HG03060 (cell line): ENCODE results near the gene CELF1.

Experiments used
- ATAC-seq: cut with Tn5 transposase; IDR thresholded peaks from one replicate; pipeline ENCODE4 v1.9.1; 2021; ENCODE audit warnings: low read depth, moderate number of reproducible peaks; ENCODE audit not compliant: unreplicated experiment

CELF1 gene

DNA sequence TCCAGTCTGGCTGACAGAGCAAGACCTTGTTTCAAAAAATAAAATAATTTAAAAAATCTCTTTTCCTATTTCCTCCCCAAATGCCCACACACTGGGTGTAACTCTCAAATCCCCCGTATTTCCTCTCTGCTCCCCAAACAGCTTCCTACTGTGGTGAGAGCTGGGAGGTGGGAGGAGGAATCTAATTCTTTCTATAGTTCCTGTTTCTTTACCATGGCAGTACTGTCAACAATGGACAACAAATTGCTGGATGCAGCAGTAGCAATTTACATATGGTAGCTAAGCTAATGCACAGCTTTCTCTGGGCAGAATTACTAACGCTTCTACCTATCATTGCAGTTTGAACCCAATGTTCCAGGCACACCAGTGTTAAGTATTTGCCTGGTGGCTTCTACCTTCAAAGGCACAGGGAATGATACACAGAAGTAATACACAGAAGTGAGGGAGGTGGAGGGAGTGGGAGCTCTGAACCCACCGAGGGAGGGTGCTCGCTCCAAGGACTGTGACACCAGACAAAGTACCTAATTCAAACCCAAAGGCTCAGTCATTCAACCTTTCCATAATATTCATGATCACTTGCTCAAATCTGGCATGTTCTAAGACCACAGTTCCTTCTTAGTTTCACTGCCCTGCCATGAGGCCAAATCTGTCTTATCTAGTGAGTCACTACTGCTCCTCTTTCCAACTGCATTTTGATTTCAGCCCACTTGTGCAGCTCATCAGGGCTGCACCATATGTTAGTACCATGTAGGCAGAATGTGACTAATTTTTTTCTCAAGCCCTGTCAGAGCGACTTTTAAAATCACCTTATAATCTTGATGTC lies 37.9 kb downstream of the CELF1 start:
- no peak for ATAC-seq

- no peak for ATAC-seq
These were observed 40.2 kb downstream of the CELF1 start for GRCh38 chr11:47512701-47513100.

GRCh38 chr11:47511917-47512316 lies 41.0 kb downstream of the CELF1 start:
- ATAC-seq, result no peak

GRCh38 chr11:47510209-47510608 lies 42.7 kb downstream of the CELF1 start:
- ATAC-seq, result no peak

GRCh38 chr11:47509077-47509536 lies 43.8 kb downstream of the CELF1 start:
- no peak for ATAC-seq

DNA sequence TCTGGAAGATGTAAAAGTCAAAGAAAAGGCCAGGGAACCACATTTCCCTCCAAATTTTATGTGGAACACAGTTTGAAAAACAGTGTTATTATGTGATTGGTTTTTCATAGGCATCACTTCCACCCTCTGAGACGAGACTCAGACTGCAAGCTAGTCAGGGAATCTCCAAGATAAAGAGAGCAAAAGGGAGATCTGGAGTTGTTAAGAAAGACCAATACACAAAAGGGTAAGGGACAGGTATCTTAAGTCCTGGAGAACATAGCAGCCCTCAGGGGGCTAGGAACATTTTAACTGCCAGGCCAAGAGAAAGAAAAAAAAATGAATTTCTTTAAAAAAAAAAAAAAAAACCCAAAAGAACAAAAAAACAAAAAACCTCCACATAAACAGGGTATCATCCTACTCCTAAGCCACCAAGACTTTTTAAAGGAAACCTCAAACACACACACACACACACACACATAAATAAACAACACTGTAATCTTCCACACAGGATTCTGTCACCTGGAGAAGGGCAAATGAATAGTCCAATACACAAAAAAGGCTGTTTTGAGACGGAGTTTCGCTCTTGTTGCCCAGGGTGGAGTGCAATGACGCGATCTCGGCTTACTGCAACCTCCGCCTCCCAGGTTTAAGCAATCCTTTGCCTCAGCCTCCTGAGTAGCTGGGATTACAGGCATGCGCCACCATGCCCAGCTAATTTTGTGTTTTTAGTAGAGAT lies 44.5 kb downstream of the CELF1 start:
- ATAC-seq, result no peak

DNA sequence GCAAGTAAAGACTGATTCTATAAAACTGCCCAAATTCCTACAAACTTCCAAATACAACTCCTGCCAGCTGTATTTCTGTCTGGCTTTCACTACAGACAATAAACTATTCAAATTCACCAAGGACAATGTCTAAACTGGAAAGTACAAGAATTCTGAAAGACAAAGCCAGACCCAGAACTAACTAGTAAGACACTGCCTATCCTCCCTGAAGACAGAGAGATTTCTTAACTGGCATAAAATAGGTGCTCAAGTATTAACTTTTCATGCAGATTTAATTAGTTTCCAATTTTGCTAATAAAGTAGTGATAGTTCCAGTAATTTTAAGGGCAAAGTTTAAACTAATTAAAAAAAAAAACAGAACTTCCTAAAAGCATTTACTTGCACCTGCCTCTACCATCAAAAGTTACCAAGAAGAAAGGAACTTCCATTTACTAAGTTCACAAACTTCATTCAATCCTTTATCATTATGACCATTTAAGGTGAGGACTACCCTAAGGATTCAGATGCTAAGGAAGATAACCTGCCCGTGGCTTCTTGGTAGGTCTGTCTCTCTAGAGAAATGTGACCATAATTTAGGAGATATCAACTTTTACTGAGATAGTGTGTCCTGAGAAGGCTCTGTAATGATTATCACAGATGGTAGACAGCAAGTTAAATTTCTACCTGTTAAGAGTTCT lies 45.2 kb downstream of the CELF1 start:
- no peak for ATAC-seq

GRCh38 chr11:47506795-47507562 lies 46.0 kb downstream of the CELF1 start:
- ATAC-seq, result no peak

DNA sequence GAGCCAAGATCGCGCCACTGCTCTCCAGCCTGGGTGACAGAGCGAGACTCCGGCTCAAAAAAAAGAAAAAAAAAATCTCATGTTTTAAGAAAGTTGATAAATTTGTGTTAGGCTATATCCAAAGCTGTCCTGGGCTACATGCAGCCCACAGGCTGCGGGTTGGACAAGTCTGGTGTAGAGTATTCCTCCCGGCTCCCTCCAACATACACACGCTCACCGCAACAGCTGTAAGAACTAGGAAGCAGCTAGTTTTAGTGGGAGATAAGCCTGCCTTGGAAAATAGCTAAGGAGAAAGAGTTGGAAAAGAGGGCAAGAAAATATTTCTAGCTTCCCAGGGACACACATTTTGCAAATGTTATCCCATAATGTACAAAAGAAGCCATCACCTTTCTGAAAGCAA lies 46.6 kb downstream of the CELF1 start:
- ATAC-seq, result no peak

DNA sequence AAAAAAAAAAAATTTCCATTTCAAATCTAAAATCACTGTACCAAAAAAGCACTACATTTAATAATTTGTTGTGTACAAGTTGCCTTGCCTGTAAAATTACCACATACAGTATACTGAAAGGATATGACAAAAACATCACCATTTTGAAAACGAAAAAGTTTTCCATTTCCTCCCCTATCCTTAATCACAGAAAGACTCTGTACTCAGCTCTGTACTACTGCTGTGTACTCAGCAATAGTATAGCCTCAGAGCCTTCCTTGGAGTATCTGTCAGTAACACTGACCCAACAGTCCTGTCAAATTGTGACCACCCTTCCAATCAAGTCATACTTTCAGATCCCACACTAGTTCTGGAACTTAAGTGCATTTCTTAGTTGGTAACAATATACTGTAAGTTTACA lies 48.0 kb downstream of the CELF1 start:
- ATAC-seq, result no peak

GRCh38 chr11:47503227-47503626 lies 49.7 kb downstream of the CELF1 start:
- ATAC-seq, result no peak

DNA sequence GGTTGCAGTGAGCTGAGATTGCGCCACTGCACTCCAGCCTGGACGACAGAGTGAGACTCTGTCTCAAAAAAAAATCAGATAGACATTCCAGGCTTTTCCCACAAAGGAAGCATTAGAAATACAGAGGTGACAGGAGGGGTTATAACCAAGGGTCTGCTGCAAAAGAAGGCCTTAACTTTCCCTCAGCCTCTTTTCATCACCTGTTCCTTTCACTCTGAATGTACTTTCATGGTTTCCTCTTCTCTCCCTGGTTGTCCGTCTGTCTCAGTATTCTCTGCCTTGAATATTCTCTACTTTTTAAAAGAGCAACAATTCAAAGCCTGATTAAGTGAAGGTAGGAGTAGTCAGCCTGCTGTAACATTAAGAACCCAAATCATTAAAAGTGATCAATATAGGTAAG lies 50.2 kb downstream of the CELF1 start:
- no peak for ATAC-seq

- no peak for ATAC-seq
These were observed 51.8 kb downstream of the CELF1 start for GRCh38 chr11:47501101-47501500.

DNA sequence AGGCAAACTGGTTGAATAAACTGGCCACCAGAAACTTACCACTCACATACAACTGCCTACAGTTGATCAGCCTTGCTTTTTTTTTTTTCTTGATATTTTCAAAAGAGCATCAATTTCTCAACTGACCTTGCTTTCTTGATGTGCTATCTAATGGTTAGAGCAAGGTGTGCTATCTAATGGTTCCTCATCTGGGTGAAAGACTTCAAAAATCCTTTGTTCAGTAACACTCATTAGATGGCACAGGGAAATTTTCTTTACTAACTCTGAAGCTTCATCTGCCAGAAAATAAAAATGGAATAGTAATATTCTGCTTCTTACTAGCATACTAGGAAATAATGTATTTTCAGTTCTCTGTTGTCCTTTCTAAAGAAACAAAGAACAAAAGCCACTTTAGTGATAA lies 52.8 kb downstream of the CELF1 start:
- no peak for ATAC-seq

GRCh38 chr11:47499614-47500013 lies 53.3 kb downstream of the CELF1 start:
- no peak for ATAC-seq

DNA sequence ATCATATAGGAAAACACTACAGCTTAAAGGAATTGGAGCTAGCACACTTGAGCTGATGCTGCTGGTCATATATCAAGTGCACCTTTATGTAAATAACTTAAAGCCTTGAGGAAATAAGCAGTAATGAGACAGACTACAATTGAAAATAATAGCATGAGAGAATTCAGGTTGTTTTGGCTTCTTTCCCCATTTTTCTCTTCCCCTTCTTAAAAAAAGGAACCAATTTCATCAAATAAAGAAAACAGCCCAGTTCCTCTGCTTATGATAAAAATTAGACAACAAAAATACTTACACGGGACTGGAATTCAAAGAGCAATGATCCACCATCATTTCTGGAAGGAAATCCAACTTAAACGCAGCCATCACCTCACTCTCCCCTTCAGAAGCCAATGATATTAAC lies 53.8 kb downstream of the CELF1 start:
- ATAC-seq, result no peak

GRCh38 chr11:47498584-47499152 lies 54.3 kb downstream of the CELF1 start:
- ATAC-seq, result no peak

GRCh38 chr11:47498149-47498548 lies 54.8 kb downstream of the CELF1 start:
- ATAC-seq, result no peak

DNA sequence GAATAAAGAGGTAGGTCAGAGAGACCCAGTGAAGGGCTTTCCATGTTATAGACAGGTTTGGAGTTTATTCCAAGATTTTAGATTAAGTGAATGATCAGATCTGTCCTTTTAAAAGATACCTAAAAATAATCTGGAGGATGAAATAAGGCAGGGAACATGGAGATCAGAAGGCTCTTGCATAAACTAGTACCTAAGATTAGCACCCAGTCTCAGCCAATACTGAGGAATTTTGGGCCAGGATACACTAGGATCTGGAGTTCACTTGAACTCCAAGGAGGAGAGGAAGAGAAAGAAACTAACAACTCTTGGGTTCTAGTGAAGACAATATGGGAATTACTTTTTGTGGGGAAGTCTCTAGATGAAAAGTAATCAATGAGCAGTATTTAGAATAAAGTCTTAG lies 56.1 kb downstream of the CELF1 start:
- no peak for ATAC-seq

DNA sequence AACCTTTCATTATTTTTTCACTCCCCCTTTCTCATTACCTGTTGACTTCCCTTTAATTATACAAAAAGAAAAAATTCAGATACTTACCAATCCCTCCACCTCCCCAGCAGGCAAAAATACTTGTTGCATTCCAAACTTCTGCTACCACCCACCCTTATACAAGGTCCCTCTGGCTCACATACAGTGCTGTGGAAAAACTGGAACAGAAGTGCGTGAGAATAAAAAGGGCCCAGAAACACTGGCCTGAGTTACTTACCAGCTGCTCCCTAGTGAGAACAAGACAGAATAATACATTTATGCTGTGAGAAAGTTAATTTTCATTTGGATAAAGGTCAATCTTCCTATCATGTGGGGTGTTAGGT lies 57.1 kb downstream of the CELF1 start:
- no peak for ATAC-seq
